HepG2 (cell line): Measurements from ENCODE around the gene STX10. TPM values are rescaled to one million over a fixed set of nuclear protein-coding genes. Genes with fewer than 3 reads are reported as not detected.

ENCODE experiments used
- CREBL2 ChIP-seq: sonication (generic); formaldehyde crosslinking; IDR thresholded peaks from 2 replicates; pipeline ENCODE4 v1.8.1; 2023; ENCODE audit warnings: missing genetic modification reagents, mild to moderate bottlenecking, borderline replicate concordance
- CTCF ChIP-seq: sonication (generic); formaldehyde crosslinking; IDR thresholded peaks from 2 replicates; pipeline ENCODE4 v1.5.0; 2020; ENCODE audit warnings: mild to moderate bottlenecking, missing genetic modification reagents, moderate library complexity
- IRF2 ChIP-seq: IDR thresholded peaks from 2 replicates; pipeline ENCODE4 v1.6.1; 2018; ENCODE audit warnings: missing genetic modification reagents, missing compliant biosample characterization
- MAZ ChIP-seq, 2 experiments: sonication (generic) in 1 of 2; formaldehyde crosslinking in 1 of 2; IDR thresholded peaks; 2 replicates each; pipeline versions ENCODE4 v1.5.0 to v1.6.1; 2012 to 2020; ENCODE audit warnings: low read depth in 2 of 2, mild to moderate bottlenecking in 2 of 2, borderline replicate concordance in 1 of 2, improper control_type of control experiment in 1 of 2, low read length in 1 of 2, missing genetic modification reagents in 1 of 2, moderate library complexity in 1 of 2
- POGZ ChIP-seq: sonication (generic); formaldehyde crosslinking; IDR thresholded peaks from 2 replicates; pipeline ENCODE4 v1.4.0; 2020; ENCODE audit warnings: mild to moderate bottlenecking, missing genetic modification reagents
- RBM39 ChIP-seq: fragments of 200-400 bp; formaldehyde crosslinking; IDR thresholded peaks from one replicate; pipeline ENCODE4 v1.6.1; 2018; ENCODE audit warnings: antibody characterized with exemption, mild to moderate bottlenecking, low read depth, low read length; ENCODE audit not compliant: poor library complexity, severe bottlenecking
- RCOR2 ChIP-seq: IDR thresholded peaks from 2 replicates; pipeline ENCODE4 v1.6.1; 2016; ENCODE audit warnings: missing biosample characterization, missing genetic modification reagents
- RERE ChIP-seq: IDR thresholded peaks from 2 replicates; pipeline ENCODE4 v1.6.1; 2016; ENCODE audit warnings: low read depth, missing genetic modification reagents, missing compliant biosample characterization
- RXRB ChIP-seq: IDR thresholded peaks from 2 replicates; pipeline ENCODE4 v1.6.1; 2016; ENCODE audit warnings: borderline replicate concordance, missing genetic modification reagents, missing compliant biosample characterization
- SIN3B ChIP-seq: fragments of 150-350 bp; IDR thresholded peaks from 2 replicates; pipeline ENCODE4 v1.6.1; 2014; ENCODE audit warnings: low read length
- TCF7 ChIP-seq: sonication (generic); IDR thresholded peaks from 2 replicates; pipeline ENCODE4 v1.6.1; 2016; ENCODE audit warnings: antibody characterized with exemption, low read depth
- U2AF1 ChIP-seq: fragments of 200-400 bp; formaldehyde crosslinking; optimal IDR thresholded peaks from 2 replicates; pipeline ENCODE3; 2017; ENCODE audit warnings: mild to moderate bottlenecking, low read depth, low read length
- ZC3H4 ChIP-seq: sonication (generic); formaldehyde crosslinking; IDR thresholded peaks from 2 replicates; pipeline ENCODE4 v1.4.0; 2020; ENCODE audit warnings: missing genetic modification reagents, borderline replicate concordance
- ZFYVE20 ChIP-seq: sonication (generic); formaldehyde crosslinking; IDR thresholded peaks from 2 replicates; pipeline ENCODE4 v1.8.0; 2023; ENCODE audit warnings: low read depth, mild to moderate bottlenecking, moderate library complexity, missing genetic modification reagents, borderline replicate concordance
- ZNF414 ChIP-seq: sonication (generic); formaldehyde crosslinking; IDR thresholded peaks from 2 replicates; pipeline ENCODE4 v1.5.0; 2020; ENCODE audit warnings: missing genetic modification reagents
- ZNF501 ChIP-seq: sonication (generic); formaldehyde crosslinking; IDR thresholded peaks from 2 replicates; pipeline ENCODE4 v1.5.1; 2020; ENCODE audit warnings: mild to moderate bottlenecking, moderate library complexity, missing genetic modification reagents
- ZNF740 ChIP-seq: sonication (generic); formaldehyde crosslinking; IDR thresholded peaks from 2 replicates; pipeline ENCODE4 v1.4.0; 2020; ENCODE audit warnings: missing genetic modification reagents
- polyA plus RNA-seq, 8 experiments: library from polyadenylated mRNA; depleted of rRNA in 3 of 8; stranded (reverse) in 7 of 8; unstranded in 1 of 8; fragments of >200 nt; fragmentation: Illumina TruSeq in 4 of 8; extraction: Trizol in 4 of 8; gene quantifications; 2 replicates each; pipeline versions ENCODE4 v1.2.1 to v1.2.3, GENCODE V29; 2011 to 2016; ENCODE audit warnings: low read depth in 4 of 8, missing spikeins in 1 of 8, mixed read lengths in 1 of 8; ENCODE audit not compliant: insufficient read depth in 1 of 8
- total RNA-seq, 5 experiments: library from RNA; depleted of rRNA; stranded (reverse); fragments of >200 nt; fragmentation: Illumina TruSeq; extraction: Trizol; gene quantifications; 2 replicates each; pipeline ENCODE4 v1.2.3, GENCODE V29; 2016; ENCODE audit warnings: low read depth in 1 of 5

STX10 gene
- total and polyA plus RNA-seq, 2 of the 13 experiments (the other 11 are each of a cell fraction or from before 2014, with no cell fraction given): 47.9 to 66.4 TPM

- no peak; the same call in 1 of the 2 replicates for TF ChIP-seq RXRB (CRISPR knock-in tag)
- no peak for TF ChIP-seq MAZ (IDR thresholded peaks at IDR 0.05; ENCODE audit: borderline replicate concordance, low read depth, low read length)
- peak; percentile 46; the same call in 1 of the 2 replicates for TF ChIP-seq MAZ (CRISPR knock-in tag; IDR thresholded peaks at IDR 0.05; ENCODE audit: low read depth)
- TF ChIP-seq POGZ (CRISPR knock-in tag): no peak
- TF ChIP-seq CTCF (CRISPR knock-in tag): no peak
- TF ChIP-seq CREBL2 (CRISPR knock-in tag): no peak
- peak; percentile 79 for TF ChIP-seq ZNF501 (CRISPR knock-in tag)
- TF ChIP-seq ZNF414: no peak
- TF ChIP-seq RERE (CRISPR knock-in tag): no peak
- TF ChIP-seq RBM39: peak; percentile 70
- peak; percentile 85 for TF ChIP-seq IRF2
- peak; percentile 100 for TF ChIP-seq SIN3B
- no peak for TF ChIP-seq ZC3H4 (CRISPR knock-in tag)
- TF ChIP-seq RCOR2 (CRISPR knock-in tag): peak; percentile 97
- TF ChIP-seq U2AF1: peak; percentile 69
- TF ChIP-seq ZFYVE20: no peak
- no peak for TF ChIP-seq TCF7
- TF ChIP-seq ZNF740 (CRISPR knock-in tag): peak; percentile 92
These were observed 33.6 kb downstream of the STX10 start, which contains the start of gene TRMT1 (continued) for GRCh38 chr19:13116282-13117175.
